HepG2 (cell line): ENCODE results near the gene CTCF. TPM values are rescaled to one million over a fixed set of nuclear protein-coding genes. Genes with fewer than 3 reads are reported as not detected.

Experiments
- AKNA ChIP-seq: sonication (generic); formaldehyde crosslinking; IDR thresholded peaks from 2 replicates; pipeline ENCODE4 v1.4.0; 2020; ENCODE audit warnings: missing genetic modification reagents, borderline replicate concordance
- DNMT1 ChIP-seq: sonication (generic); formaldehyde crosslinking; IDR thresholded peaks from 2 replicates; pipeline ENCODE4 v1.5.1; 2020; ENCODE audit warnings: mild to moderate bottlenecking, missing genetic modification reagents
- JUNB ChIP-seq: sonication (generic); formaldehyde crosslinking; IDR thresholded peaks from 2 replicates; pipeline ENCODE4 v1.8.0; 2022; ENCODE audit warnings: missing genetic modification reagents, mild to moderate bottlenecking, borderline replicate concordance
- MTA3 ChIP-seq: sonication (generic); formaldehyde crosslinking; IDR thresholded peaks from 2 replicates; pipeline ENCODE4 v1.4.0; 2020; ENCODE audit warnings: missing genetic modification reagents
- SNAPC4 ChIP-seq: sonication (generic); formaldehyde crosslinking; IDR thresholded peaks from 2 replicates; pipeline ENCODE4 v1.4.0; 2020; ENCODE audit warnings: mild to moderate bottlenecking, missing genetic modification reagents
- TOE1 ChIP-seq: sonication (generic); formaldehyde crosslinking; IDR thresholded peaks from 2 replicates; pipeline ENCODE4 v1.4.0; 2020; ENCODE audit warnings: mild to moderate bottlenecking, missing genetic modification reagents
- ZBTB46 ChIP-seq: sonication (generic); formaldehyde crosslinking; IDR thresholded peaks from 2 replicates; pipeline ENCODE4 v1.4.0; 2020; ENCODE audit warnings: mild to moderate bottlenecking, missing genetic modification reagents, borderline replicate concordance
- ZNF263 ChIP-seq: sonication (generic); formaldehyde crosslinking; IDR thresholded peaks from 2 replicates; pipeline ENCODE4 v1.4.0; 2020; ENCODE audit warnings: missing genetic modification reagents
- ZNF317 ChIP-seq: sonication (generic); formaldehyde crosslinking; IDR thresholded peaks from 2 replicates; pipeline ENCODE4 v1.5.0; 2020; ENCODE audit warnings: mild to moderate bottlenecking, missing genetic modification reagents
- ZNF362 ChIP-seq: sonication (generic); formaldehyde crosslinking; IDR thresholded peaks from 2 replicates; pipeline ENCODE4 v1.4.0; 2020; ENCODE audit warnings: missing genetic modification reagents, mild to moderate bottlenecking, borderline replicate concordance
- ZNF704 ChIP-seq: sonication (generic); formaldehyde crosslinking; IDR thresholded peaks from 2 replicates; pipeline ENCODE4 v1.8.1; 2023; ENCODE audit warnings: mild to moderate bottlenecking, inconsistent platforms, moderate library complexity, missing genetic modification reagents, borderline replicate concordance
- ZNF781 ChIP-seq: sonication (generic); formaldehyde crosslinking; IDR thresholded peaks from 2 replicates; pipeline ENCODE4 v1.5.1; 2020; ENCODE audit warnings: borderline replicate concordance, mild to moderate bottlenecking, missing genetic modification reagents; ENCODE audit errors: not compliant biosample characterization
- polyA plus RNA-seq, 8 experiments: library from polyadenylated mRNA; depleted of rRNA in 3 of 8; stranded (reverse) in 7 of 8; unstranded in 1 of 8; fragments of >200 nt; fragmentation: Illumina TruSeq in 4 of 8; extraction: Trizol in 4 of 8; gene quantifications; 2 replicates each; pipeline versions ENCODE4 v1.2.1 to v1.2.3, GENCODE V29; 2011 to 2016; ENCODE audit warnings: low read depth in 4 of 8, missing spikeins in 1 of 8, mixed read lengths in 1 of 8; ENCODE audit not compliant: insufficient read depth in 1 of 8
- total RNA-seq, 5 experiments: library from RNA; depleted of rRNA; stranded (reverse); fragments of >200 nt; fragmentation: Illumina TruSeq; extraction: Trizol; gene quantifications; 2 replicates each; pipeline ENCODE4 v1.2.3, GENCODE V29; 2016; ENCODE audit warnings: low read depth in 1 of 5

CTCF gene
- total and polyA plus RNA-seq, 2 of the 13 experiments (the other 11 are each of a cell fraction or from before 2014, with no cell fraction given), result 19.5 to 37.5 TPM

GRCh38 chr16:67562918-67563707 is 787 bp downstream of the CTCF start (continued):
- TF ChIP-seq ZNF781 (CRISPR knock-in tag) (no peak), DNMT1 (peak; percentile 79; the same call in 1 of the 2 replicates), ZBTB46 (CRISPR knock-in tag) (no peak; the same call in 1 of the 2 replicates), ZNF362 (CRISPR knock-in tag) (peak; percentile 34; the same call in 1 of the 2 replicates), ZNF317 (CRISPR knock-in tag) (no peak), MTA3 (CRISPR knock-in tag) (0 out of 2 replicates have a peak, but pooled peaks have one; percentile 67), AKNA (CRISPR knock-in tag) (no peak), JUNB (CRISPR knock-in tag) (no peak), TOE1 (CRISPR knock-in tag) (no peak), ZNF704 (0 out of 2 replicates have a peak, but pooled peaks have one; percentile 68), ZNF263 (CRISPR knock-in tag) (peak; percentile 43; the same call in 1 of the 2 replicates), SNAPC4 (CRISPR knock-in tag) (no peak)
